HUES6 (cell line): ENCODE measurements around the gene SSBP3.

Experiments
- H3K27ac ChIP-seq: 2 replicates; pipeline ENCODE4 v1.7.0; 2013; ENCODE audit warnings: low read depth, mild to moderate bottlenecking, low read length, inconsistent platforms
- H3K27me3 ChIP-seq: 2 replicates; pipeline ENCODE4 v1.6.1; 2013; ENCODE audit warnings: low read length; ENCODE audit not compliant: control insufficient read depth, insufficient read depth
- H3K36me3 ChIP-seq: 2 replicates; pipeline ENCODE4 v1.6.1; 2013; ENCODE audit warnings: low read length; ENCODE audit not compliant: control insufficient read depth, insufficient read depth
- H3K4me1 ChIP-seq: 2 replicates; pipeline ENCODE4 v1.6.1; 2013; ENCODE audit warnings: low read length; ENCODE audit not compliant: control insufficient read depth, insufficient read depth
- H3K4me3 ChIP-seq: 2 replicates; pipeline ENCODE4 v1.5.1; 2013; ENCODE audit warnings: low read depth, low read length
- H3K9ac ChIP-seq: one replicate; pipeline ENCODE4 v1.6.1; 2013; ENCODE audit warnings: mild to moderate bottlenecking, low read length
- H3K9me3 ChIP-seq: 2 replicates; pipeline ENCODE4 v1.6.1; 2013; ENCODE audit warnings: low read depth, low read length; ENCODE audit not compliant: control insufficient read depth, insufficient read depth

SSBP3 gene

DNA sequence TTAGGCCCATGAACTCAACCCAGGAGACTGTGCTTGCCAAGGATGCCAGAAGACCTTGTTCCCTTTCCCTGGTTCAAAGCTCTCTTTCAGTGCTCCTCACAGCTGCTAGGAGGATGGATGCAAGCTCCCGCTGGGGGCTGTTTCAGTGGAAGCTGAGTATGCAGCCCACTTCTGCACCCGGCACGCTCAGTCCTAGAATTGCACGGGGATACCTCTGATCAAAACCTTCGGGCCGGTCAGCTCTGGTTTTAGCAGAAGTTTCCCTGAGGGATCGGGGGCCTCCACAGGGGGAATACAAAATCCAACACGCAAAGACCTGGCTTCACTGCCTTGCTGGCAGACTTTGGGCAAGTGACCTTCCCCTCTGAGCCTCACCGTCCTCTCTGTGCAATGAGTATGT, 4.2 kb upstream of the SSBP3 start:
- no peak overlapping the region for H3K4me3 ChIP-seq
- no peak overlapping the region for H3K27ac ChIP-seq
- no peaks in the 10 kb centered on the region for H3K9me3 ChIP-seq
- H3K36me3 ChIP-seq = no peaks in the 10 kb centered on the region
- peaks cover 40% of the 10 kb centered on the region for H3K4me1 ChIP-seq
- no peaks in the 10 kb centered on the region for H3K27me3 ChIP-seq
- H3K9ac ChIP-seq = no peak overlapping the region

DNA sequence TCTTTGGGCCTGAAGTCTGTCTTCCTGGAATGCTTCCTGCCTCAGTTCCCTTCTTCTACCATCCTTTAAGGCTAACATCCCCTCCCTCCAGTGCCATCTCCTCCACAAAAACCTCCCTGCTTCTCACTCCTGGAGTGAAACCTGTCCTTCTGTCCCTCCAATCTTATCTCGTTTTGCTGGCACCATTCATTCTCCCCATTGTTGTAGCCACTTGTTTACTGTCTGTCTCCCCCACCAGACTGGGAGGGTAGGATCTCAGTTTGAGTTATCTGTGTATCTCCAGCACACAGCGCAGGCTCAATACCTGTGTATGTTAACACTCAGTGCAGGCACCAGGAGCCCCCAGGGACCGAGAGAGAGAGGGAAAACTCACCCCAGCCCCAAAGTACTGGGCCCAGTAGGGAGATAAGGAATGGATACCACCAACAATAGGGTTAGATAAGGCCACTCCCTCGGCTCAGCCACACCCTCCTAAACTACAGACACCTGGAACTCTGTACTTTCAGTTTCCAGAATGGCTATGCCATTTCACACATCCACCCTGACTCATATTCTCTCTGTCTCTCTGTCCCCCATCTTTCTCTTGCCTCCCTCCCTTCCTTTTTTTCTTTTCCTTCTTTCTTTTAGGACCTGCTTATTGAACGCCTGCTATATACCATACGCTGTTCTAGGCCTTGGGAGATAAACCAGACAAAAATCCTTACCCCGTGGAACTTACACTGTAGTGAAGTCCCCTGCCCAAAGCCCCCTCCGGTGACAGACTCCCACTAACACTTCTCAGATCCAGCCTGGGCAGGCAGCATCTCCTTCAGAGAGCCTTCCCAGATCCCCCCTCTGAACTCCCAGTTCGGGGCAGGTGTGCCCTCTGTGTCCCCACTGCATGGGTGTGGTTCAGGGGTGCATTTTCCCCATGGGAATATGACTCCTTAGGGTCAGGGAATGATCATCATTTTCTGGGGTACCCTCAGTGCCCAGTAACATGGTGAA, 3.3 kb upstream of the SSBP3 start:
- Histone ChIP-seq H3K36me3 (no peaks in the 10 kb centered on the region), H3K27ac (peak overlapping the region; percentile 70; the same call in 1 of the 2 replicates), H3K4me1 (peaks cover 42% of the 10 kb centered on the region), H3K9me3 (no peaks in the 10 kb centered on the region), H3K4me3 (no peak overlapping the region), H3K9ac (no peak overlapping the region), H3K27me3 (no peaks in the 10 kb centered on the region)

DNA sequence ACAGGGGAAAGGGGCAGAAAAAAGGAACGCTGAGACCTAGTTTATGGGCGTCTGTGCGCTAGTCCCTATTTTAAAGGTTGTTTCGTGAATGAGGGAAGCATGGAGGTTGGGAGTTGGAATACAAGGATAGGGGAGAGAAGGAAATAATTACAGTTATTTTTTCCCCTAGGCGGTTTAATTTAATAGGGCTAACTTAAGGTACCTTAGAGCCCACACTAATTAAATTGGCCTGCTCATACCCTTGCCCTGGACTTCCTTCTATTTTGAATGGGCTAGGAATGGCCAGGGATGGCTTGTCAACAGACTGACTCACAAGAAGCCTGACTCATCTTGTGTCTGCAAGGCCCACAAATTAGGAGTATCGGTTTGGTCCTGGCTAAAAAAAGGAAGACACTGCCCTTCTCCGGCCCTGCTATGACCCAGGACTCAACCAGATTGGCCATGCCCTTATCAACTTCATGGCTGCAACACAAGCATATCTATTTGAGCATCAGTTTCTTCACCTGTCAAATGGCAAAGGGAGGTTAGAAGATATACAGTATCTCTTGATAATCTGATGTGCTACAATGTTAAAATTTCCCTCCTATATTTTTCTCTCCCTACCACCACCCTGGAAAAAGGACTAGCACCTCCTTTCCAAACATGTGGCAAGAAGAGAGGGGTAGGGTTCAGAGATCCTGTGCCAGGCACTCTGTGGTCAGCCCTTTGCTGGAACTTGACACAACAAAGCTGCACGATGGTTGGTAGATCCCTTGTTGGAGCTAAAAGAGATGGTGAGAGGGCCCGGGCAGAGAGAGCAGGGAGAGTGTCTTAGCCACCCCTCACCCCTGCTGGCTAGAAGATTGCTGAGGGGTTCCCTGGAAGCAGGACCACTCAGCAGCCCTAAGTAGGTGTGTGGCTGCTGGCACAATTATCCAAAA, 2.2 kb upstream of the SSBP3 start:
- peak overlapping the region; percentile 12 for H3K4me3 ChIP-seq
- H3K9ac ChIP-seq = peak overlapping the region; percentile 45
- H3K9me3 ChIP-seq = no peaks in the 10 kb centered on the region
- no peaks in the 10 kb centered on the region for H3K27me3 ChIP-seq
- H3K27ac ChIP-seq = peak overlapping the region; percentile 70
- H3K36me3 ChIP-seq = 0 out of 2 replicates have a peak, but pooled peaks cover under 1% of the 10 kb centered on the region
- peaks cover 49% of the 10 kb centered on the region for H3K4me1 ChIP-seq

- no peaks in the 10 kb centered on the region for H3K27me3 ChIP-seq
- peak overlapping the region; percentile 70 for H3K27ac ChIP-seq
- peaks cover 8% of the 10 kb centered on the region for H3K36me3 ChIP-seq
- H3K9me3 ChIP-seq = no peaks in the 10 kb centered on the region
- H3K4me3 ChIP-seq = peak overlapping the region; percentile 76
- peaks cover 55% of the 10 kb centered on the region for H3K4me1 ChIP-seq
- H3K9ac ChIP-seq = peak overlapping the region; percentile 73
Observed at GRCh38 chr1:54407404-54408146, 1.4 kb upstream of the SSBP3 start.

- no peaks in the 10 kb centered on the region for H3K9me3 ChIP-seq
- H3K4me1 ChIP-seq = peaks cover 57% of the 10 kb centered on the region
- H3K9ac ChIP-seq = peak overlapping the region; percentile 73
Observed at GRCh38 chr1:54407154-54407403, 885 bp upstream of the SSBP3 start.

GRCh38 chr1:54405898-54406293, 298 bp downstream of the SSBP3 start:
- Histone ChIP-seq H3K4me3 (peak overlapping the region; percentile 15; the same call in 1 of the 2 replicates), H3K9ac (no peak overlapping the region), H3K27ac (no peak overlapping the region), H3K27me3 (no peaks in the 10 kb centered on the region), H3K4me1 (peaks cover 54% of the 10 kb centered on the region), H3K9me3 (no peaks in the 10 kb centered on the region), H3K36me3 (peaks cover 25% of the 10 kb centered on the region)

More at GRCh38 chr1:54407154-54407403, 885 bp upstream of the SSBP3 start:
- H3K36me3 ChIP-seq = peaks cover 13% of the 10 kb centered on the region
- H3K27ac ChIP-seq = peak overlapping the region; percentile 70
- no peaks in the 10 kb centered on the region for H3K27me3 ChIP-seq
- peak overlapping the region; percentile 76 for H3K4me3 ChIP-seq

GRCh38 chr1:54404939-54405897, 976 bp downstream of the SSBP3 start:
- Histone ChIP-seq H3K9me3 (no peaks in the 10 kb centered on the region), H3K4me1 (peaks cover 49% of the 10 kb centered on the region), H3K36me3 (peaks cover 32% of the 10 kb centered on the region), H3K4me3 (peak overlapping the region; percentile 91), H3K27ac (no peak overlapping the region; the same call in 1 of the 2 replicates), H3K9ac (peak overlapping the region; percentile 89), H3K27me3 (no peaks in the 10 kb centered on the region)

DNA sequence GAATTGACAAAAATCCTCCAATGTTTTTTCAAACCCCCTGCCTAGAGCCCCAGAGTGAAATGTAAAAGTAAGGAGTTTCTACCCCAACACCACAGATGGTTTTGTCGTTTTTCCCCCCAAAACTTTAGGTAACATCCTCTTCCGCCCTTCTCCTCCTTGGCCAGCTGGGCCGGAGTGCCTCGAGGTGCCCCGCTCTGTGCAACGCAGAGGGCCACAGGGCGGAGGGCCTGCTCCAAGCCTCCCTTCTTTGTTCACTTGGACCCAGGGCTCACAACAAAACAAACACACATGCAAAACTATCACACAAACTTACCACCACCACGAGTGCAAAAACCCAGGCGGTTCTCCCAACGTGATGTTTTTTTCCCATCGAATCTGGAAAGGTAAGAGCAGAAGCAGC, 1.9 kb downstream of the SSBP3 start:
- H3K9me3 ChIP-seq = no peaks in the 10 kb centered on the region
- H3K4me3 ChIP-seq = peak overlapping the region; percentile 91
- peak overlapping the region; percentile 21 for H3K9ac ChIP-seq
- peak overlapping the region; percentile 28; the same call in 1 of the 2 replicates for H3K27ac ChIP-seq
- no peaks in the 10 kb centered on the region for H3K27me3 ChIP-seq
- peaks cover 39% of the 10 kb centered on the region for H3K4me1 ChIP-seq
- H3K36me3 ChIP-seq = peaks cover 41% of the 10 kb centered on the region

- peak overlapping the region; percentile 91 for H3K4me3 ChIP-seq
Observed at GRCh38 chr1:54403808-54404261, 2.4 kb downstream of the SSBP3 start.

More at GRCh38 chr1:54403808-54404261, 2.4 kb downstream of the SSBP3 start:
- no peaks in the 10 kb centered on the region for H3K9me3 ChIP-seq
- peaks cover 46% of the 10 kb centered on the region for H3K36me3 ChIP-seq
- H3K4me1 ChIP-seq = peaks cover 35% of the 10 kb centered on the region
- no peaks in the 10 kb centered on the region for H3K27me3 ChIP-seq
- peak overlapping the region; percentile 21 for H3K9ac ChIP-seq
- H3K27ac ChIP-seq = 0 out of 2 replicates have a peak overlapping the region, but pooled peaks have one; percentile 28
